ENCODE measurements around the gene ZBTB4. TPM values are rescaled to one million over a fixed set of nuclear protein-coding genes. Genes with fewer than 3 reads are reported as not detected.
"Not testable (repeated sequence)": the region's sequence is repeated elsewhere in the genome, so short reads cannot be mapped to it uniquely, and the experiment has no call there.

Gene ZBTB4
- total RNA-seq, 1 experiment from 2014 or later: 9.0 TPM

GRCh38 chr17:7481842-7482741, 2.7 kb upstream of the ZBTB4 start:
- not testable (repeated sequence) for H3K4me3 ChIP-seq (ENCODE audit: insufficient read depth, low read depth, low read length); DNase-seq; H3K36me3 ChIP-seq (replicated peaks; ENCODE audit: control insufficient read depth, insufficient read depth, low read length); H3K27me3 ChIP-seq (ENCODE audit: control insufficient read depth, insufficient read depth, low read length)

GRCh38 chr17:7481275-7481674, 1.8 kb upstream of the ZBTB4 start, which contains the start of gene SLC35G6:
TSS of gene SLC35G6 (plus strand) at chr17:7481446. CDS start at chr17:7481517, 71 bp downstream.
- not testable (repeated sequence) for H3K36me3 ChIP-seq (replicated peaks; ENCODE audit: control insufficient read depth, insufficient read depth, low read length); H3K27me3 ChIP-seq (ENCODE audit: control insufficient read depth, insufficient read depth, low read length); DNase-seq; H3K4me3 ChIP-seq (ENCODE audit: insufficient read depth, low read depth, low read length)

DNA sequence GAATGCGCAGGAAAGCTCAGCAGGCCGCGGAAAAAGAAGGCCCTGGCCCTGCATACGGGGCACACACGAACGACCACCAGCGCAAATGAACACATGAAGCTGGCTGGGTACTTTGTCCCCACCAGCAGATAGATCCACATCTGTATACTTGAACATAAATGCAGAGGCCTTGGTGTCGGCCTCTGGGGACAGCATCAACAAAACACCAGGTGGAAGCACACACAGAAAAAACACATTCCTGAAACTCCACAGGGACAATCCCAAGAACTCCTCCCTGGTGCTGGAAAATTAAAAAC, 606 bp upstream of the ZBTB4 start:
- peak overlapping the region; percentile 70 for H3K4me3 ChIP-seq (ENCODE audit: insufficient read depth, low read depth, low read length)
- no peaks in the 10 kb centered on the region for H3K36me3 ChIP-seq (replicated peaks; ENCODE audit: control insufficient read depth, insufficient read depth, low read length)
- H3K27me3 ChIP-seq (ENCODE audit: control insufficient read depth, insufficient read depth, low read length): no peaks in the 10 kb centered on the region
- no peak for DNase-seq

GRCh38 chr17:7478276-7479212, 887 bp downstream of the ZBTB4 start:
- peak; percentile 93 for DNase-seq
- Histone ChIP-seq H3K36me3 (replicated peaks; ENCODE audit: control insufficient read depth, insufficient read depth, low read length) (no peaks in the 10 kb centered on the region), H3K4me3 (ENCODE audit: insufficient read depth, low read depth, low read length) (peak overlapping the region; percentile 70), H3K27me3 (ENCODE audit: control insufficient read depth, insufficient read depth, low read length) (no peaks in the 10 kb centered on the region)

DNA sequence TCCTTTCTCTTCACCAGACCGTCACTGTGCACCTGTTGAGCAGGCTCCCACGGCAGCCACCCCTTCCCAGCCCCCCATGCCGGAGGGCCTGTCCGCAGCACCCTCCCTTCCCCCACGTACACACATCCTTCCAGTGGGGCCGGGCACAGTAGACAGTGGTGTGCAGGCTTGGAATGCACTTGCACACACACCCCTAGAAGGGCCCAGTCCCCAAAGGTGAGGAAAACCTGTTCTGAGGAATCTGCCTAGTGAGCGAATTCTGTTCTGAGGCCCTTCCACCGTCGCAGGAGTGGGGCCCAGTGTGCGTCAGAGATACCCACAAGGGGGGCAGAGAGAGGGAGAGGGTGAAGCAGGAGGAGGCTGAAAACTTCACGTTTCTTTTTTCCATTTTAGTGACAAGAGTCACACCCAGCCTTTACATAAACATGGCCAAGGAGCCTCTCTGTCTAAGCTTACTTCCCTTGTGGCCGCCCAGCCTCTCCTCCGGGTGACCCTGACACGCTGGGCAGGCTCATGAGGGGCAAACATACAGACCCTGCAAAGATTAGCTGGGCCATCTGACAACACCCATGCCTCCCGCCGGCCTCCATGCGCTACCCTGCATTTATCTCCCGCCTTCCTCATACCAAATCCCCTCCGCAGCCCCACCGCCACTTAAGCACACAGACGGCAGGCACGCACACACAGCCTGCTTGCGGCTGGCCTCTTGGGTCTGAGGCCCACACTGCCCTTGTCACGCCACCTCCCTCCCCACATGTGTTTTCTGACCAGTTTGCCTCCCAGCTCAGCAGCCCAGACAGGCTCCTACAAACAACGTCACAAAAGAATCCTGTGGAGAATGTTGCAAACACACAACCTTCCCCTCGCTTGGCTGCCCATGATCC, 1.8 kb downstream of the ZBTB4 start:
- Histone ChIP-seq H3K4me3 (ENCODE audit: insufficient read depth, low read depth, low read length) (no peak overlapping the region; the same call in 1 of the 2 replicates), H3K27me3 (ENCODE audit: control insufficient read depth, insufficient read depth, low read length) (no peaks in the 10 kb centered on the region), H3K36me3 (replicated peaks; ENCODE audit: control insufficient read depth, insufficient read depth, low read length) (no peaks in the 10 kb centered on the region)
- DNase-seq: peak; percentile 68

DNA sequence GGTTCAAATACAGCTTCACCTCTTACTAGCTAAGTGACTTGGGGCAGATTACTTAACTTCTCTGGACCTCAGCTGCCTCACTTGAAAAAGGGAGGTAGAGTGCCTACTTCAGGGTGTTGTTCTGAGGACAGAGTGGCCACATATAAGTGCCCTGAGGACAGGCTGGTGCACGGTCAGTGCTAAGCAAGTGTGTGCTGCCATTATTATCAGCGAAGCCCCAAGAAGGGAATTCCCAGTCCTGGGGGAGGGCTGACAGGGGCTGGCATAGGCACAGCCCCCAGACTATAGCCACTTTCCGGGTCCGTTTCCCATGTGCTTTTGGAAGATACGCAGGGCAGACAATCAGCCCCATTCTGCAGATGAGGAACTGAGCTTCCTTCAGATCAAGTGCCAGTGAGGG, 2.5 kb downstream of the ZBTB4 start:
- no peak for DNase-seq
- Histone ChIP-seq H3K36me3 (replicated peaks; ENCODE audit: control insufficient read depth, insufficient read depth, low read length) (no peaks in the 10 kb centered on the region), H3K27me3 (ENCODE audit: control insufficient read depth, insufficient read depth, low read length) (no peaks in the 10 kb centered on the region), H3K4me3 (ENCODE audit: insufficient read depth, low read depth, low read length) (no peak overlapping the region)

DNA sequence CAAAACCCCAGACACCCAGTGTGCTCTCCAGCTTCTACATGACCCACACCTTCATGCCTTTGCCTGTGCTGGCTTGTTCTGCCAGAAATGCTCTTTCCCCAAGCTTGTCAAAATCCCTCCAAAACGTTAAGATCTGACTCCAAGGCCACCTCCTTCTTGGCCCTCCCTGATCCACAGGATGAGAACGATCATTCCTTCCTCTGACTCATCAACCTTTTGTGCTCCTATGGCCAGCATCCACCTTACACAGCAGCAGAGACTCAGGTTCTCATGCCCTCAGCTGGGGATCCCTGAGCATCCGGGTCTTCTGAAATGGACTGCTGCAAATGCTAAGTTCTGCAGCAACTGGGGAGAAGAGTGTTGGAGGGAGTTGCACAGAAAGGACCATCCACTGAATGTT, 2.9 kb downstream of the ZBTB4 start:
- DNase-seq: peak; percentile 37
- Histone ChIP-seq H3K4me3 (ENCODE audit: insufficient read depth, low read depth, low read length) (no peak overlapping the region), H3K36me3 (replicated peaks; ENCODE audit: control insufficient read depth, insufficient read depth, low read length) (no peaks in the 10 kb centered on the region), H3K27me3 (ENCODE audit: control insufficient read depth, insufficient read depth, low read length) (no peaks in the 10 kb centered on the region)

DNA sequence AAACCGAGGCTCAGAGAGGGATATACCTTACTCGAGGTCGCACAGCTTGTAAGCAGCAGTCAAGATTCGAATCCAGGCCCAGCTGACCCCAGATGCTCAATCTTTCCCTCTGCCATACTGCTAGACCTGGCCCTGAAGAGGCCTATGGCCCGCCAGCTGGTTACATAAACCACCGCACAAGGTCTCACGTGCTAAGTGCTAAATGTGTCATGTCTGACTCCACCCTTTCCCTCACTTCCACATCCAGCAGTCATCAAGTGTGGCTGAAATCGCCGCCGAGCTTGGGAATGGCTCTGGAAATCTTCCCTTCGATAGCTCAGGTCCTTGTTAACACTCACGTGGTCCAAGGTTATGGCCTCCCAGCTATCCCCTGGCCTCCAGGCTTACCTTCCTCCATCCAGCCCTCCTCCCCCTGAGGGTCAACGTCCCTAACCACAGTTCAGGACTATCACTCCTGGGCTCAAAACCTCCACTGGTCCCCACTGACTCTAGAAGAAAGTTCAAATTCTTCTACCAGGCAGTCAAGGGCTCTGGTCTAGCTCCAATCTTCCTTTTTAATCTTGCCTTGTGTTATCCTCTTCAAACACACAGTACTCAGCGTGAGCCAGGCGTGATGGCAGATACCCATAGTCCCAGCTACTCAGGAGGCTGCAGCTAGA, 3.5 kb downstream of the ZBTB4 start:
- no peak for DNase-seq
- Histone ChIP-seq H3K36me3 (replicated peaks; ENCODE audit: control insufficient read depth, insufficient read depth, low read length) (no peaks in the 10 kb centered on the region), H3K27me3 (ENCODE audit: control insufficient read depth, insufficient read depth, low read length) (no peaks in the 10 kb centered on the region), H3K4me3 (ENCODE audit: insufficient read depth, low read depth, low read length) (no peak overlapping the region)

DNA sequence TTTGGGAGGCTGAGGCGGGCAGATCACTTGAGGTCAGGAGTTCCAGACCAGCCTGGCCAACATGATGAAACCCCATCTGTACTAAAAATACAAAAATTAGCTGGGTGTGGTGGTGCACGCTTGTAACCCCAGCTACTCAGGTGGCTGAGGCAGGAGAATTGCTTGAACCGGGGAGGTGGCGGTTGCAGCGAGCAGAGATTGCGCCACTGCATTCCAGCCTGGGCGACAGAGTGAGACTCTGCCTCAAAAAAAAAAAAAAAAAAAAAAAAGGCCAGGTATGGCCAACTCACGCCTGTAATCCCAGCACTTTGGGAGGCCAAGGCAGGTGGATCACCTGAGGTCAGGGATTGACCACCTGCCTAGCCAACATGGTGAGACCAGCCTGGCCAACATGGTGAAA, 4.7 kb downstream of the ZBTB4 start:
- not testable (repeated sequence) for H3K36me3 ChIP-seq (replicated peaks; ENCODE audit: control insufficient read depth, insufficient read depth, low read length); H3K27me3 ChIP-seq (ENCODE audit: control insufficient read depth, insufficient read depth, low read length); H3K4me3 ChIP-seq (ENCODE audit: insufficient read depth, low read depth, low read length); DNase-seq

DNA sequence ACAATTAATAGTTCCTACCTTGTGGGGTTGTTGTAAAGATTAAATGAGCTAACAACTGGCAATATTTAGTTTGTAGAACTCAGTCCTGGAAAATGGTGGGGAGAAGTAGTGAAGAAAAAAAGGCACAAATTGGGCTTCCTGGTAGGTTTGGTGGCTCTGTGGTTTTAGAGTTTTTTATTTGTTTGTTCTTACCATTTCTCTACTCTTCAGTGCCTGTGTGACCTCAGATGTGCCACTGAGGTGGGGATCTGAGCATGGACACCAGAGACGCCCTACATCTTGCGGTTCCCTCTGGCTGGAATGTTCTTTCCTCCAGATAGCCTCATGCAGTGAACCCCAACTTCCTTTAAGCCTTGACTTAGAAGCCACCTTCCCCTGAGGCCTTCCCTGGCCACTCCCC, 7.7 kb downstream of the ZBTB4 start:
- H3K36me3 ChIP-seq (replicated peaks; ENCODE audit: control insufficient read depth, insufficient read depth, low read length): no peaks in the 10 kb centered on the region
- no peaks in the 10 kb centered on the region for H3K27me3 ChIP-seq (ENCODE audit: control insufficient read depth, insufficient read depth, low read length)
- peak; percentile 9 for DNase-seq
- H3K4me3 ChIP-seq (ENCODE audit: insufficient read depth, low read depth, low read length): no peak overlapping the region

DNA sequence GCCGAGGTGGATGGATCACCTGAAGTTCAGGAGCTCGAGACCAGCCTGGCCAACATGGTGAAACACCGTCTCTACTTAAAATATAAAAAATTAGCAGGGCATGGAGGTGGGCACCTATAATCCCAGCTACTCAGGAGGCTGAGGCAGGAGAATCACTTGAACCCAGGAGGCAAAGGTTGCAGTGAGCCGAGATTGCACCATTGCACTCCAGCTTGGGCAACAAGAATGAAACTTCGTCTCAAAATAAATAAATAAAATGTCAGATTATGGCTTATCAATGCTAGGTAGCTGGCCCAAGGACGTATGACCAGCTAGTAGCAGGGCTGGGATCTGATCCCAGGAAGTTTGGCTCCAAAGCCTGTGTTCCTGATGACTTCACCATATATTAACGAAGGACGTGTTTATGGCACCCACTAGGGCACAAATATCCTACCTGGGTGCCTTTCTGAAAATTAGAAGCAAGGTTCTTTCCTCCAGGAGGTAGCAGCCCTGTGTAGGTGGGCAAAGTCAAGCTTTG, 8.9 kb downstream of the ZBTB4 start:
- not testable (repeated sequence) for H3K27me3 ChIP-seq (ENCODE audit: control insufficient read depth, insufficient read depth, low read length); H3K36me3 ChIP-seq (replicated peaks; ENCODE audit: control insufficient read depth, insufficient read depth, low read length); DNase-seq; H3K4me3 ChIP-seq (ENCODE audit: insufficient read depth, low read depth, low read length)

DNA sequence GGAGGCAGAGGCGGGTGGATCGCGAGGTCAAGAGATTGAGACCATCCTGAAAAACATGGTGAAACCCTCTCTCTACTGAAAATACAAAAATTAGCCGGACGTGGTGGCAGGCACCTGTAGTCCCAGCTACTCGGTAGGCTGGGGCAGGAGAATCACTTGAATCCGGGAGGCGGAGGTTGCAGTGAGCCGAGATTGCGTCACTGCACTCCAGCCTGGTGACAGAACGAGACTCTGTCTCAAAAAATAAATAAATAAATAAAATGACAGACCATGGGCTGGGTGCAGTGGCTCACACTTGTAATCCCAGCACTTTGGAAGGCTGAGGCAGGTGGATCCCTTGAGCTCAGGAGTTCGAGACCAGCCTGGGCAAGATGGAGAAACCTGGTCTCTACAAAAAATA, 9.6 kb downstream of the ZBTB4 start:
- H3K27me3 ChIP-seq (ENCODE audit: control insufficient read depth, insufficient read depth, low read length); H3K4me3 ChIP-seq (ENCODE audit: insufficient read depth, low read depth, low read length); H3K36me3 ChIP-seq (replicated peaks; ENCODE audit: control insufficient read depth, insufficient read depth, low read length); DNase-seq: not testable (repeated sequence)

DNA sequence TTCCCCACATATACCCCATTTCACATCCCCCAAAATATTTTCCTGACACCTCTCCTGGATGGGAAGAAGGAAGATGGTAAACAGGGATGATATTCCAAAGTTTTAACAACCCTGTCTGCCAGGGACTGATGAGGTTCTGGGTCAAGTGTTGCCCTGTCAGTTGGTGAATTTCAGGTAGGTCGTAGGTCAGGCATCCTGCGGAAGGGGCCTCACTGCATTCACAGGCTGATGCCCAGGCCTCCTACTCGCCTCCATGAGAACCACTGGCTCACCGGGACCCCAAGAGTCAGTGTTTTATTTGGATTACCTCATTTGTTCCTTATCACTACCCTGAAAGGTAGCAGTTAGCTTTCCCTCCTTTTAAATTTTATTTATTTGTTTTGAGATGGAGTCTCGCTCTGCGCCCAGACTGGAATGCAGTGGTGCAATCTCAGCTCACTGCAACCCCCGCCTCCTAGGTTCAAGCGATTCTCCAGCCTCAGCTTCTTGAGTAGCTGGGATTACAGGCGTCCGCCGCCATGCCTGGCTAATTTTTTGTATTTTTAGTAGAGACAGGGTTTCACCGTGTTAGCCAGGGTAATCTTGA, 10.5 kb downstream of the ZBTB4 start:
- Histone ChIP-seq H3K27me3 (ENCODE audit: control insufficient read depth, insufficient read depth, low read length) (no peaks in the 10 kb centered on the region), H3K4me3 (ENCODE audit: insufficient read depth, low read depth, low read length) (no peak overlapping the region), H3K36me3 (replicated peaks; ENCODE audit: control insufficient read depth, insufficient read depth, low read length) (no peaks in the 10 kb centered on the region; the same call in 1 of the 2 replicates)
- no peak for DNase-seq
